Kidney capillary endothelial cell (primary cell): ENCODE measurements around the gene CFAP46.
"Not testable (repeated sequence)": the region's sequence is repeated elsewhere in the genome, so short reads cannot be mapped to it uniquely, and the experiment has no call there.

Experiments used
- DNase-seq: peaks from one replicate; pipeline ENCODE4 v3.0.0-alpha.2; 2018; ENCODE audit warnings: low spot score

Gene CFAP46

GRCh38 chr10:132806110-132806509, 136.3 kb downstream of the CFAP46 start:
- DNase-seq = no peak

DNA sequence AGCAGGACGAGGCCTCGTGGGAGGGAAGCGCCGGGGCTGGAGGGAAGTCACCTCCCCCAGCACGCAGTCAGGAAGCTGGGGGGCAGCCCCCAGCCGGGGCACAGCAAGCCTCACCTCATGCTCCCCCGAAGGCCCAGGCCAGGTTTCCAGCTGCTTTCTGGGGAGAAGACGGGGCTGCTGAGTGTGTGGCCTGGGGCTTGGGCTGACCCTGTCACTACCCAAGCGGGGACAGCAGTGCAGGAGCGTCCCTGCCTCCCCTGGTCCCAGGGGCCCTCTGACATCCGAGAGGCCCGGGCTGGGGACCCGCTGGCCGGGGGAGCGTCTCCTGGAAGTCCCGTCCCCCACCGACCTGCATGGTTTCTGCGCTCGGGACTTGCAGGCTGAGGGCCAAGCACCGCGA, 136.8 kb downstream of the CFAP46 start:
- no peak for DNase-seq

DNA sequence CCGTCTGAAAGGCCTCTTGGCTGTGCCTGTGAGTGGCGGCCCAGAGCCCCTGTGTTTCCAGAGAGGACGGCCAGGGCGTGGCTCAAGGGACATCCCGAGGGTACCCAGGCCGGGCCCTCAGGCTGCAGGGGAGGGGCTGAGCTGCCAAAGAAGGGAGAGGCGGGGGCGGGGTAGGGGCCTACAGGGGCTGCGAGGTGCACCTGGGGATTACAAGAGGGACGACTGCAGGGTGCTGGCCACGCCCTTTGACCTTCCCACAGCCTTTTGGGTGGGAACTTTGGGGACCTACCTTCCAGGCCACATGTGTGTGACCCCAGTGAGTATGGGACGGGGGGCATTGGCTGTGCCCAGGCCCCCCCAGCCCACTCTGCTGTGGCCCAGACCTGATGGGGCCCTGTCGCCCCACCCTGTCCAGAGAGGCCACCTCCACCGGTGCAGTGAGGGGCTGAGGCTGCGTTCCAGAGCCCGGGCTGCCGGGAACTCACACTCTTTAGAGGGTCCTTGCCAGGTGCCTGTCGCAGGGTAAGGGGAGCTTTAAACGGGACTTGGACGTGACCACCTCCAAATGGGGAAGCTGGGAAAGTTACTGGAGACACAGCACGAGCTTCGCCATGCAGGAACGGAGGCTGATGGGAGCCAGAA, 137.5 kb downstream of the CFAP46 start:
- no peak for DNase-seq

DNA sequence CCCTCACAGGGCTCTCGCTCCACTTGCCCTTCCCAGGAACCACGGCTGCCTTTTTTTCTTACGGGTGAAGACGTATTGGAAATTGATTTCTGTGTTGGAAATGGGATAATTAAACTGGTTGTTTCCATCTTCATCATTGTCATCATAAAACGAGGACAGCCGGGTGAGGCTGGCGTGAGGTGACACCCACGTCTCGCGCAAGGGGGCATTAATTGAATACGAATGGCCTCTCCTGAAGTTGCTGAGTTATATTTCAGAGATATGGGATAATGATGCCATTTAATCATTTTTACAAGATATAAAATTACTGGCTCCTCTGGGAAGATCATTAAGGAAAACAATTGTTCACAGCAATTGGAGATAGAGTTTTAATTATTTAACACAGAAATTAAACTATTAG, 138.1 kb downstream of the CFAP46 start:
- no peak for DNase-seq

DNA sequence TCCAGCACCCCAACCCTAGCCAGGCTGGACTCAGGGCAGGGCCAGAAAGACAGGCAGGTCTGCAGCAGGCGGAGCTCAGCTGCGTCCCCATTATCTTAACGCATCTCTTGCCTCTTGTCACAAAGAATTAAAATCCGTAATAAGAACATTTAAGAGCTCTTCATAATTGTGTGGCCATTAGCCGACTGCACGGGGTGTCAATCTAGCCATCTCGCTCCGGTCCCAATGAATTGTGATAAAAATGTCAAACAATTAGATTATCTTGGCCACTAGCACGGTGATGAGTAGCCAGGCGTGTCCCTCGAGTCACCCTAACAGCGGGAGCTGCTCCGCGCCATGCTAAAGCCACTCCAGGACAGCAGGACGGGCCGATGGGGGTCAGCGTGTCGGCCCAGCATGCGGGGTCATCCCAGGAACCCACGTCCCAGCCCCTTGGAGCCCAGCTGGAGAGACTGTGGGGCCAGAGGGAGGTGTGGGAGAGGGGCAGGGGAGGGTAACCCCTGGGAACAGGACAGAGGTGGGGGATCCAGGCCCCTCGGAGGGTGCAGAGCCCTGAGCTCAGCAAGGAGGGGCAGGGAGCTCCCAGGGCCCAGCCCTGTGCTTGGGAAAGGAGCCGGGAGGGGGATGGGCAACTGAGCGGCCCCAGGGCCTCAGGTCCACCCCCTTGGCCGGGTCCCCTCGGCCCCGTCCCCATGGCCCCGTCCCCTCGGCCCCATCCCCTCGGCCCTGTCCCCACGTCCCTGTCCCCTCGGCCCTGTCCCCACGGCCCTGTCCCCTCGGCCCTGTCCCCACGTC, 138.8 kb downstream of the CFAP46 start:
- no peak for DNase-seq

GRCh38 chr10:132802694-132803320, 139.6 kb downstream of the CFAP46 start:
- no peak for DNase-seq

- DNase-seq = no peak
These were observed 140.3 kb downstream of the CFAP46 start for GRCh38 chr10:132802048-132802447.

DNA sequence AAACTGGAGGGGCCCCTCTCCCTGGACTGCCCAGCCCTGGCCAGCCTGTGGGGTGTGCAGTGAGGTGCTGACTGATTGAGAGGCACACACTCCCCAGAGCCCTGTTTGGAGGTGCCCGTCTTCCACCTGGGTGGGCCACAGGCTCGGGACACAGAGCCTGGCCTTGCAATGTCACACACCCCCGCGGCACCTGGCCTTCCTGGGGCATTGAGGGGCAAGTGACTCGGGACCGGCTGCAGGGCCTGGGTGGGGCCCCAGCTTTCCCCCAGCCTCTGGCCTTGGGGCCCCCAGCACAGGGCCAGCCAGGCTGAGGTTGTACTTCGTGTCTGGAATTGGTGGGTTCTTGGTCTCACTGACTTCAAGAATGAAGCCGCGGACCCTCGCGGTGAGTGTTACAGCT, 142.5 kb downstream of the CFAP46 start:
- no peak for DNase-seq

- DNase-seq = no peak
These were observed 143.5 kb downstream of the CFAP46 start for GRCh38 chr10:132798876-132799275.

DNA sequence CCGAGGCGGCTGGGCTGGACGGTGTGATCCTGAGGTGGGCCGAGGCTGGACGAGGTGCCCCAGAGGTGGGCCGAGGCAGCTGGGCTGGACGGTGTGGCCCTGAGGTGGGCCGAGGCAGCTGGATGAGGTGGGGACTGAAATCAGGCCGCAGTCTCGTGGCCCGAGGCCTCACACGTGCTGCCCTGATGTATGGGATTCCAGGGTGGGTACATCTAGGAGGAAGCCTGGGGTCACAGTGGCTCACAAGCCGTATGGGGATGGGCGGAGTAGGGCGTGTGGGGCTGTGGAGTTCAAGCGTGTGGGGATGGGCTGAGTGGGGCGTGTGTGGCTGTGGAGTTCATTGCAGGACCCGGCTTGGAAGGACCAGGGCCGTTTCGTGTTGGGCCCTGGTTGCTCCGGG, 144.0 kb downstream of the CFAP46 start:
- no peak for DNase-seq

- DNase-seq = not testable (repeated sequence)
These were observed 144.4 kb downstream of the CFAP46 start for GRCh38 chr10:132797986-132798385.

DNA sequence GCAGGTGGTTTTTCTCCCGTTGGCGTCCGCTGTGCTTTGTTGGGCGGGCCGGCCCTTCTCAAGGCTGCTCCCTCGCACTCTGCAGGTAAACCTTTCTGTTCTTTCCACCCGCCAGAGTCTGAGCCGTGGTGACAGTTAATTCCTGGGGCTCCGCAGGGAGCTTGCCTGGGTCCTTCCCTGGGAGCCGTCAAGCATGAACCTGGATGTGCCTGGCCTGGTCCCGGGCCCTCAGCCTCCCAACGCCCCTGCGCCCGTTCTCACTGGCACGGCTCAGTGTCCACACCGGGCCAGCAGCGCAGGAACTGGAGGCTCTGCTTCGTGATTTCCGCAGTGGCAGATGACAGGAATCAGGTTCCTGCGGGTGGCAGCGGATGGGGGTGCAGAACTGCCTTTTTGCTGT, 145.5 kb downstream of the CFAP46 start:
- no peak for DNase-seq

GRCh38 chr10:132793871-132794849, 148.2 kb downstream of the CFAP46 start:
- DNase-seq = no peak

GRCh38 chr10:132793213-132793612, 149.2 kb downstream of the CFAP46 start:
- no peak for DNase-seq

DNA sequence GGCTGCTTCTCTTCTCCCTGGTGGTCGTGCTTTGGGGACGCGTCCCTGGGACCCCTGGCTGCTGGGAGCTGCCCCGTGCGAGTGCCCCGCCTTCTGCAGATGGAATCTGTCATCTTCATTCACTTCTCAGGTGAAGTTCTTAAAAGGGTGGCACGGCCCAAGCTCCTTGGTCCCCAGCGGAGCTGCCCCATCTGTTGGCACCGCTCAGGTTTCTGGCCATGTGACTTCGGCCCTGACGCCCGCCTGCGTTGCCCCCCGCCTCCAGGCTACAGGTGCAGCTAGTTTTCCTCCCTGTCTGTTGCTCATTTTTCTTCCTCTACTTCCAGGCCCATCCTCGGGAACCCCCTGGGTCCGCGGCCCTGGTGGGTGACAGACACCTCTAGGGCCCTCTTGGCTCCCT, 149.6 kb downstream of the CFAP46 start:
- no peak for DNase-seq

GRCh38 chr10:132792099-132792498, 150.3 kb downstream of the CFAP46 start:
- DNase-seq = not testable (repeated sequence)

GRCh38 chr10:132790934-132791829, 151.2 kb downstream of the CFAP46 start:
- no peak for DNase-seq

DNA sequence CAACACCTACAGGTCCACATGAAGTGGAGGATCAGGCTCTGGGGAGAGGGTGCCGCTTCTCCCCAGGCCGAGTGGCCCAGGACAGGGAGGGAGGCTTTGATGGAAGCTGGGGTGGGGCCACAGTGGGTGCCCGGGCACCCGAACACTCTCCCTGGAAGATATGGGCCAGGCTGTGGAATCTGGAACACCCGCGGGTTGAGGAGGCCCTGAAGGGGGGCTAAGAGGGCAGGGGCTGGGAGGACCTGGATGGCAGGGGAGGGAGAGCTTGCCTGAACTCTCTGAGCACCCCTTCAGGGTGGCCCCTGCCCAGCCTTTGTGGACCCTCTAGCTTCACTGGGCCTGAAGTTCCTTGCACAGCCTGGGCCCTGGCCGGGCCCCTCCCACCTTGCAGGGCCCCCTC, 151.9 kb downstream of the CFAP46 start:
- no peak for DNase-seq

- DNase-seq = no peak
These were observed 152.7 kb downstream of the CFAP46 start for GRCh38 chr10:132789659-132790148.

- no peak for DNase-seq
These were observed 153.5 kb downstream of the CFAP46 start for GRCh38 chr10:132788831-132789219.
